ENCODE data around the gene LEKR1.

The LEKR1 gene

GRCh38 chr3:157073810-157074209 lies 247.7 kb downstream of the LEKR1 start:
- Histone ChIP-seq H3K4me1 (ENCODE audit: low read length) (peaks cover 53% of the 10 kb centered on the region), H3K4me2 (ENCODE audit: low read length) (no peak overlapping the region), H3K79me2 (ENCODE audit: low read length) (no peaks in the 10 kb centered on the region), H3K27me3 (ENCODE audit: low read depth, low read length) (no peaks in the 10 kb centered on the region), H3K4me3 (ENCODE audit: low read length) (no peak overlapping the region), H3K9me3 (ENCODE audit: insufficient read depth, low read length) (no peaks in the 10 kb centered on the region), H2AFZ (ENCODE audit: low read depth, low read length) (no peak overlapping the region), H3K36me3 (replicated peaks; ENCODE audit: low read depth, low read length) (no peaks in the 10 kb centered on the region), H4K20me1 (ENCODE audit: insufficient read depth, low read length) (no peaks in the 10 kb centered on the region), H3K27ac (ENCODE audit: low read length) (no peak overlapping the region), H3K9ac (ENCODE audit: low read length) (no peak overlapping the region)
- no peak for TF ChIP-seq EZH2phosphoT487 (IDR thresholded peaks at IDR 0.05; ENCODE audit: low read depth)
- TF ChIP-seq, protein P1, sequence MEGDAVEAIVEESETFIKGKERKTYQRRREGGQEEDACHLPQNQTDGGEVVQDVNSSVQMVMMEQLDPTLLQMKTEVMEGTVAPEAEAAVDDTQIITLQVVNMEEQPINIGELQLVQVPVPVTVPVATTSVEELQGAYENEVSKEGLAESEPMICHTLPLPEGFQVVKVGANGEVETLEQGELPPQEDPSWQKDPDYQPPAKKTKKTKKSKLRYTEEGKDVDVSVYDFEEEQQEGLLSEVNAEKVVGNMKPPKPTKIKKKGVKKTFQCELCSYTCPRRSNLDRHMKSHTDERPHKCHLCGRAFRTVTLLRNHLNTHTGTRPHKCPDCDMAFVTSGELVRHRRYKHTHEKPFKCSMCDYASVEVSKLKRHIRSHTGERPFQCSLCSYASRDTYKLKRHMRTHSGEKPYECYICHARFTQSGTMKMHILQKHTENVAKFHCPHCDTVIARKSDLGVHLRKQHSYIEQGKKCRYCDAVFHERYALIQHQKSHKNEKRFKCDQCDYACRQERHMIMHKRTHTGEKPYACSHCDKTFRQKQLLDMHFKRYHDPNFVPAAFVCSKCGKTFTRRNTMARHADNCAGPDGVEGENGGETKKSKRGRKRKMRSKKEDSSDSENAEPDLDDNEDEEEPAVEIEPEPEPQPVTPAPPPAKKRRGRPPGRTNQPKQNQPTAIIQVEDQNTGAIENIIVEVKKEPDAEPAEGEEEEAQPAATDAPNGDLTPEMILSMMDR (IDR thresholded peaks at IDR 0.05; ENCODE audit: low read depth, low read length), result peak; percentile 17; the same call in 1 of the 2 replicates

- Histone ChIP-seq H3K27ac (ENCODE audit: low read length) (no peak overlapping the region), H3K9ac (ENCODE audit: low read length) (no peak overlapping the region), H3K4me2 (ENCODE audit: low read length) (no peak overlapping the region), H3K4me1 (ENCODE audit: low read length) (peaks cover 51% of the 10 kb centered on the region), H3K4me3 (ENCODE audit: low read length) (no peak overlapping the region), H3K9me3 (ENCODE audit: insufficient read depth, low read length) (no peaks in the 10 kb centered on the region), H3K36me3 (replicated peaks; ENCODE audit: low read depth, low read length) (no peaks in the 10 kb centered on the region), H2AFZ (ENCODE audit: low read depth, low read length) (no peak overlapping the region), H3K79me2 (ENCODE audit: low read length) (no peaks in the 10 kb centered on the region), H3K27me3 (ENCODE audit: low read depth, low read length) (no peaks in the 10 kb centered on the region), H4K20me1 (ENCODE audit: insufficient read depth, low read length) (no peaks in the 10 kb centered on the region)
- TF ChIP-seq, protein P1 (IDR thresholded peaks at IDR 0.05; ENCODE audit: low read depth, low read length), result no peak
- TF ChIP-seq EZH2phosphoT487 (IDR thresholded peaks at IDR 0.05; ENCODE audit: low read depth), result no peak
Observed at GRCh38 chr3:157074490-157074889, 248.3 kb downstream of the LEKR1 start.

GRCh38 chr3:157074981-157075380 lies 248.8 kb downstream of the LEKR1 start:
- Histone ChIP-seq H3K79me2 (ENCODE audit: low read length) (no peaks in the 10 kb centered on the region), H3K9me3 (ENCODE audit: insufficient read depth, low read length) (no peaks in the 10 kb centered on the region), H3K27me3 (ENCODE audit: low read depth, low read length) (no peaks in the 10 kb centered on the region), H3K4me3 (ENCODE audit: low read length) (no peak overlapping the region), H3K4me2 (ENCODE audit: low read length) (no peak overlapping the region), H2AFZ (ENCODE audit: low read depth, low read length) (no peak overlapping the region), H3K36me3 (replicated peaks; ENCODE audit: low read depth, low read length) (no peaks in the 10 kb centered on the region), H3K27ac (ENCODE audit: low read length) (no peak overlapping the region), H3K4me1 (ENCODE audit: low read length) (peaks cover 50% of the 10 kb centered on the region), H4K20me1 (ENCODE audit: insufficient read depth, low read length) (no peaks in the 10 kb centered on the region), H3K9ac (ENCODE audit: low read length) (no peak overlapping the region)
- TF ChIP-seq, protein P1 (IDR thresholded peaks at IDR 0.05; ENCODE audit: low read depth, low read length), result no peak
- TF ChIP-seq EZH2phosphoT487 (IDR thresholded peaks at IDR 0.05; ENCODE audit: low read depth), result no peak

- H3K4me3 ChIP-seq (ENCODE audit: low read length), result no peak overlapping the region
- no peak overlapping the region for H3K27ac ChIP-seq (ENCODE audit: low read length)
- TF ChIP-seq, protein P1 (IDR thresholded peaks at IDR 0.05; ENCODE audit: low read depth, low read length), result no peak
- no peak for TF ChIP-seq EZH2phosphoT487 (IDR thresholded peaks at IDR 0.05; ENCODE audit: low read depth)
- H3K4me1 ChIP-seq (ENCODE audit: low read length), result peaks cover 43% of the 10 kb centered on the region
- no peaks in the 10 kb centered on the region for H4K20me1 ChIP-seq (ENCODE audit: insufficient read depth, low read length)
- peak overlapping the region; percentile 3; the same call in 1 of the 2 replicates for H2AFZ ChIP-seq (ENCODE audit: low read depth, low read length)
- H3K27me3 ChIP-seq (ENCODE audit: low read depth, low read length), result no peaks in the 10 kb centered on the region
- no peaks in the 10 kb centered on the region for H3K9me3 ChIP-seq (ENCODE audit: insufficient read depth, low read length)
- H3K4me2 ChIP-seq (ENCODE audit: low read length), result no peak overlapping the region
- no peaks in the 10 kb centered on the region for H3K36me3 ChIP-seq (replicated peaks; ENCODE audit: low read depth, low read length)
- no peak overlapping the region for H3K9ac ChIP-seq (ENCODE audit: low read length)
- H3K79me2 ChIP-seq (ENCODE audit: low read length), result no peaks in the 10 kb centered on the region
Observed at GRCh38 chr3:157075693-157076420, 249.7 kb downstream of the LEKR1 start.

Data from OCI-LY3 (cell line).